HFFc6 (cell line): ENCODE results near the gene NRGN. TPM values are rescaled to one million over a fixed set of nuclear protein-coding genes. Genes with fewer than 3 reads are reported as not detected.

Source experiments
- DNase-seq: peaks from one replicate; pipeline ENCODE4 v3.0.0-alpha.2; 2018
- H3K27ac Mint-ChIP-seq: 2 replicates; pipeline ENCODE4 v1.8.0; 2020; ENCODE audit warnings: mild to moderate bottlenecking, mixed read lengths
- H3K27me3 Mint-ChIP-seq: 2 replicates; pipeline ENCODE4 v1.8.0; 2021; ENCODE audit warnings: mild to moderate bottlenecking, moderate library complexity, mixed read lengths; ENCODE audit not compliant: insufficient read depth
- H3K36me3 Mint-ChIP-seq: 2 replicates; pipeline ENCODE4 v1.8.0; 2021; ENCODE audit warnings: low read depth, mixed read lengths
- H3K4me1 Mint-ChIP-seq: 2 replicates; pipeline ENCODE4 v1.8.0; 2020; ENCODE audit warnings: low read depth, mixed read lengths
- H3K4me3 Mint-ChIP-seq: 2 replicates; pipeline ENCODE4 v1.8.0; 2020; ENCODE audit warnings: mild to moderate bottlenecking, moderate library complexity, mixed read lengths
- H3K9me3 Mint-ChIP-seq: 2 replicates; pipeline ENCODE4 v1.8.0; 2020; ENCODE audit warnings: mild to moderate bottlenecking, mixed read lengths
- total RNA-seq, 6 experiments: library from RNA; stranded (reverse); fragmentation: NEBNext Ultra II Directional; extraction: Animal tissue kit (Norgen Biotek cat#: 25700); gene quantifications; 2 replicates in 1 of 6; 3 replicates in 5 of 6; pipeline ENCODE4 v1.2.3, GENCODE V29; 2021
- TF ChIP-seq, protein P1 (sequence below): fragments of 200-600 bp; sonication (generic); IDR thresholded peaks from 2 replicates; pipeline ENCODE4 v1.5.0; 2021; ENCODE audit warnings: antibody characterized with exemption, mild to moderate bottlenecking

Gene NRGN
- total RNA-seq, 6 experiments from 2014 or later, result 3.8 to 6.5 (median 5.4) TPM

DNA sequence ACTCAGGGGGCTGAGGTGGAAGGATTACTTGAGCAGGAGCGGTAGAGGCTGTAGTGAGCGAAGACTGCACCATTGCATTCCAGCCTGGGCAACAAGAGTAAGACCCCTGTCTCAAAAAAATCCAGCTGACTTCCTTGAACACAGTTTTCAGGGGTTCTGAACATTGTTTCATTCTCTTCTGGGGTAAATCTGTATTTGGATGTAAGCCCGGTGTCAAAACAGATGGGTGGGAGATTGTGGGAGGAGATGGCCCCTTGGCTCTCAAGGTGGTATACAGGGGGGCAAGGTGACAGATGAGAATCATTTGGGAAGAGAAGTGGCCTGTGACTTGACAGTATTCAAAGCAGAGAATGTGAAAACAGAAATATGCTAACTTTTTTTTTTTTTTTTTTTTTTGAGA lies 17.6 kb downstream of the NRGN start:
- TF ChIP-seq, protein P1, sequence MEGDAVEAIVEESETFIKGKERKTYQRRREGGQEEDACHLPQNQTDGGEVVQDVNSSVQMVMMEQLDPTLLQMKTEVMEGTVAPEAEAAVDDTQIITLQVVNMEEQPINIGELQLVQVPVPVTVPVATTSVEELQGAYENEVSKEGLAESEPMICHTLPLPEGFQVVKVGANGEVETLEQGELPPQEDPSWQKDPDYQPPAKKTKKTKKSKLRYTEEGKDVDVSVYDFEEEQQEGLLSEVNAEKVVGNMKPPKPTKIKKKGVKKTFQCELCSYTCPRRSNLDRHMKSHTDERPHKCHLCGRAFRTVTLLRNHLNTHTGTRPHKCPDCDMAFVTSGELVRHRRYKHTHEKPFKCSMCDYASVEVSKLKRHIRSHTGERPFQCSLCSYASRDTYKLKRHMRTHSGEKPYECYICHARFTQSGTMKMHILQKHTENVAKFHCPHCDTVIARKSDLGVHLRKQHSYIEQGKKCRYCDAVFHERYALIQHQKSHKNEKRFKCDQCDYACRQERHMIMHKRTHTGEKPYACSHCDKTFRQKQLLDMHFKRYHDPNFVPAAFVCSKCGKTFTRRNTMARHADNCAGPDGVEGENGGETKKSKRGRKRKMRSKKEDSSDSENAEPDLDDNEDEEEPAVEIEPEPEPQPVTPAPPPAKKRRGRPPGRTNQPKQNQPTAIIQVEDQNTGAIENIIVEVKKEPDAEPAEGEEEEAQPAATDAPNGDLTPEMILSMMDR, result no peak
- H3K4me1 Mint-ChIP-seq, result peaks cover 38% of the 10 kb centered on the region
- H3K36me3 Mint-ChIP-seq, result no peaks in the 10 kb centered on the region
- peaks cover 34% of the 10 kb centered on the region for H3K27me3 Mint-ChIP-seq
- no peak overlapping the region for H3K4me3 Mint-ChIP-seq
- DNase-seq, result no peak
- no peaks in the 10 kb centered on the region for H3K9me3 Mint-ChIP-seq
- H3K27ac Mint-ChIP-seq, result no peak overlapping the region

DNA sequence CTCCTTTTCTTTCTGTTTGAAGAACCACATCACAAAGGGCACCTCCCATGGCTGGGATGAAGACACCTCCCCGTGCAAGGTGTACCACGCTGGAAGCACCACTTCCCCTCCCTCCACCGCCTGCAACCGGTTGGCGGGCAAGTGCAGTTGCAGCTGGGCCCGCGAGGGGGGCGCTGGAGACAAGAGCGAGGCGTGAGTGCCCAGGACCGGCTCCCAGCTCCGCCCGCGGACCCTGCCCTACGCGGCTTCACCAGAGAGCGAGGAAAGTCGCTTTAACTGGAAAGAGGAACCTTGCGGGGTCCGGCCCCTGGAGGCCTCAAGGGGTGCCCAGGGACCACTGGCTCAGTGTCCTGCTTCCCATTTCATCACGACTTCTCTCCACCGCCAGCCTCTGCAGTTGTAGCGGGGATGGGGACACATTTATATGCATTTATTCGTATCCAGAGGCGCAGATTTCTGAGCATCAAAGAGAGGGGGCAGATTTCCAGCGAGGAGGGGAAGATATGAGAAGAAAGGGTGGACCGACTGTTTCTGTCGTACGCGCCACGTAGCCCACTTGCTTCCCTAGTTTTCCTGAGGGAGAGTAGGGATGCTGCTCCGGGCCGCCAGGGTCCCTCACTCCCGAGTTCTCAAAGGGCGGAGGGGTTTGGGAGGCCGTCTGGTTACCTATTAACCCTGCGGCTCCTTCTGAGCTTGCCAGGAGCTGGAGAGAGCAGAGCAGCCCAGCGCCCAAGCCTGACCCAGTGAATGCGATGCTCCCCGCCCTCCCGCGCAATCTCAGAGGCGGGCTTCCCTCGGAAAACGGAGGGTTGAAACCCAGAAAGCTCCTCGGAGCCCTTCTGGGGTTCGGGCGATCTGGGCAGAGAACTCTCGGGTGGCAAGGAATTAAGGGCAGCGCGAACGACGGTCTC lies 18.9 kb downstream of the NRGN start:
- Mint-ChIP-seq H3K9me3 (no peaks in the 10 kb centered on the region), H3K4me3 (peak overlapping the region; percentile 88), H3K27me3 (peaks cover 36% of the 10 kb centered on the region), H3K27ac (no peak overlapping the region), H3K4me1 (peaks cover 37% of the 10 kb centered on the region), H3K36me3 (no peaks in the 10 kb centered on the region)
- DNase-seq, result peak; percentile 41
- TF ChIP-seq, protein P1, result peak; percentile 81

DNA sequence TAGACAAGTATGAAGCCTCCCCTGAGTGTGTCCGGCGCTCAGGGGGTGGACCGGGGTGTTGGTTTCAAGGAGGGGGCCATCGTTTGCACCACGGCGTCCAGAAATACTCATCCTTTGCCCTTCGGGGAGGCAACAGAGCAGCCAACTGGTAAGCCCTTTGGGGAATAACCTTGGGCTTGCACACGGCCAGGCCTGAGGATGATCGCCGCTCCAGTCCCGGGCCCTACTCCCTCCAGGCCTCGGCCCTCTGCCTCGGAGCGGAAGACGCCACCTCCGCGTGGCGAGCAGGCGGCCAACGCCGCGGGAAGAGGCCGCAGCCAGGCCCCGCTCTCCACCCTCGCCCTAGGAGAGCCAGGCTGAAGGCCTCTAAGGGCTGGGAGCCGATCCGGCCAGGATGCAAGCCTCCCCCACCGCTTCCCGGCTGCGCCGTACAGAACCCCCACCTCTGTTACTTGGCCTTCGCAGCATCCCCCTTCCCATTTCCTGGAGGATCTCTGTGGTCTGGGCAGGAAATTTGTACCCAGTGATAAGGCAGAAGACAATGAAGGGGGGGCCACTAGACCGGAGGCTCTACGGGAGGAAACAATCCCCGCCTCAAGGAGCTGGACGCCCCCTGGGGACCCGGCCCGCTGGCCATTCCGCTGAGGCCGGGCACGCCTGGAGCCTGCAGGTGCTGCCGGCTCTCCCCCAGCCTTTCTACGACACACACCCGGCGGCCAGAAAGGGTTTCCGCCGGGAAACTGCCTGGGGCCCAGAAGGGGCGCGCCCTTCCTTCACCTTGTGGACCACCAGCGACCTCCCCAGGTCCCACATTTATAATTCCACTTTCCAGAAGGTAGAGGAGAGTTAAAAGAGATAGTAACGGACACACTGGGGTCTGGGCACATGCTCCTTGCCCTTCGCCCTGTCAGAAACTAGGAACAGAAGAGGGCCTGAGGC lies 19.8 kb downstream of the NRGN start:
- no peak overlapping the region for H3K27ac Mint-ChIP-seq
- DNase-seq, result no peak
- no peaks in the 10 kb centered on the region for H3K36me3 Mint-ChIP-seq
- H3K9me3 Mint-ChIP-seq, result no peaks in the 10 kb centered on the region
- H3K4me3 Mint-ChIP-seq, result peak overlapping the region; percentile 88
- H3K4me1 Mint-ChIP-seq, result peaks cover 29% of the 10 kb centered on the region
- TF ChIP-seq, protein P1, result no peak
- peaks cover 33% of the 10 kb centered on the region for H3K27me3 Mint-ChIP-seq

DNA sequence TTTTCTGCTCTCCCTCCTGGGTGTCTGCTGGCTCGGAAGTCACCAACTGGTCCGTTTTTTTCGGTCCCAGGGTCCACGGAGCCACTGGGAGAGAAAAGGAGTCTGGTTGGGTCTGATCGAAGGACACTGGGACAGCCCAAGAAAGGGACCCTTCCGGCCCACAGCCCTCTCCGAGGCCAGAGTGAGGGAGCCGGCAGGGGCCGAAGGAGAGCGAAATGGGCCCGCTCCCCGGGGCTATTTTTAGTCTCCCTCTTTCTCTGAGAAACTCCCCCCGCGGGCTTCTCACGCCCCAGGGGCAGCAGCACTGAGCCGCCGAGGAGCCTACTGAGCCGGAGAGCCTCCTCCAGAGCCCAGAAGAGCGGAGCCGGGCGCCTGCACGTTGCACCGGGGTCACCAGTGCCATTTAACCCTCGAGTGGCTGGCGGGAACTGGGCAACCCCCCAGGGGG lies 20.5 kb downstream of the NRGN start:
- H3K27me3 Mint-ChIP-seq, result peaks cover 33% of the 10 kb centered on the region
- H3K36me3 Mint-ChIP-seq, result no peaks in the 10 kb centered on the region
- no peak overlapping the region for H3K27ac Mint-ChIP-seq
- no peaks in the 10 kb centered on the region for H3K9me3 Mint-ChIP-seq
- peaks cover 24% of the 10 kb centered on the region for H3K4me1 Mint-ChIP-seq
- TF ChIP-seq, protein P1, result no peak
- H3K4me3 Mint-ChIP-seq, result no peak overlapping the region
- no peak for DNase-seq

DNA sequence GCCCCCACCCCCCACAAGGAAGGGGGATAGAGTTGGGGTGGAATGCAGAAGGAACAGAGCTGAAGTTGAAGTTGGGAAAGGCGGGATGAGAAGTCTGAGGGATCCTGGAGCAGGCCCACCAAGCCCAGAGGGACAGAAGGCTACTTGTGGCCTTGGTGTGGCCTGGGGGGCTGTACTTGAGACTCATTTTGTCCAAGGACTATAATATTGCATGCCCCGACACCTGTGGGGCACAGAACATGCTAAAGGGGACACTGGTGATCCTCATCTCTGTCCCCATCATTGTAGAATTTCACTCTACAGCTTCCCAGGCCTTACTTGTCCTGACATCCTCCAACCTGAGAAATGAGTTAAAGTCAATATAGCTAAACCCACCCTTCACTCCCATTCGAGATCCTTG lies 21.1 kb downstream of the NRGN start:
- Mint-ChIP-seq H3K27me3 (peaks cover 33% of the 10 kb centered on the region), H3K36me3 (no peaks in the 10 kb centered on the region), H3K4me3 (no peak overlapping the region), H3K4me1 (peaks cover 24% of the 10 kb centered on the region), H3K9me3 (no peaks in the 10 kb centered on the region), H3K27ac (no peak overlapping the region)
- TF ChIP-seq, protein P1, result no peak
- no peak for DNase-seq
